ENCODE results near the gene CIAO2B. TPM values are rescaled to one million over a fixed set of nuclear protein-coding genes. Genes with fewer than 3 reads are reported as not detected.

CIAO2B gene
- total RNA-seq, 1 experiment from 2014 or later = 59.7 TPM

GRCh38 chr16:66919569-66920298, 14.5 kb downstream of the CIAO2B start:
- Mint-ChIP-seq H3K9me3 (no peaks in the 10 kb centered on the region), H3K27ac (no peak overlapping the region; the same call in 1 of the 2 replicates), H3K4me1 (no peaks in the 10 kb centered on the region), H3K36me3 (no peaks in the 10 kb centered on the region), H3K27me3 (ENCODE audit: low read depth) (peaks cover 26% of the 10 kb centered on the region), H3K4me3 (no peak overlapping the region)
- DNase-seq (ENCODE audit: low spot score) = no peak
- POLR2A ChIA-PET = no interaction called here
- TF ChIP-seq KAT7 (CRISPR knock-in tag; IDR thresholded peaks at IDR 0.05; ENCODE audit: borderline replicate concordance) (no peak), SMAD3 (CRISPR knock-in tag; IDR thresholded peaks at IDR 0.05; ENCODE audit: borderline replicate concordance) (no peak), FOXJ3 (CRISPR knock-in tag; IDR thresholded peaks at IDR 0.05; ENCODE audit: borderline replicate concordance) (no peak), HMGXB4 (CRISPR knock-in tag; IDR thresholded peaks at IDR 0.05) (no peak), ZNF317 (CRISPR knock-in tag; IDR thresholded peaks at IDR 0.05; ENCODE audit: borderline replicate concordance, low read depth) (no peak), NFATC4 (CRISPR knock-in tag; IDR thresholded peaks at IDR 0.05) (no peak), NR2C2 (CRISPR knock-in tag; IDR thresholded peaks at IDR 0.05) (no peak), ZNF671 (CRISPR knock-in tag; IDR thresholded peaks at IDR 0.05) (no peak), CDX4 (CRISPR knock-in tag; IDR thresholded peaks at IDR 0.05; ENCODE audit: borderline replicate concordance) (no peak)
- TF ChIP-seq, protein P1, sequence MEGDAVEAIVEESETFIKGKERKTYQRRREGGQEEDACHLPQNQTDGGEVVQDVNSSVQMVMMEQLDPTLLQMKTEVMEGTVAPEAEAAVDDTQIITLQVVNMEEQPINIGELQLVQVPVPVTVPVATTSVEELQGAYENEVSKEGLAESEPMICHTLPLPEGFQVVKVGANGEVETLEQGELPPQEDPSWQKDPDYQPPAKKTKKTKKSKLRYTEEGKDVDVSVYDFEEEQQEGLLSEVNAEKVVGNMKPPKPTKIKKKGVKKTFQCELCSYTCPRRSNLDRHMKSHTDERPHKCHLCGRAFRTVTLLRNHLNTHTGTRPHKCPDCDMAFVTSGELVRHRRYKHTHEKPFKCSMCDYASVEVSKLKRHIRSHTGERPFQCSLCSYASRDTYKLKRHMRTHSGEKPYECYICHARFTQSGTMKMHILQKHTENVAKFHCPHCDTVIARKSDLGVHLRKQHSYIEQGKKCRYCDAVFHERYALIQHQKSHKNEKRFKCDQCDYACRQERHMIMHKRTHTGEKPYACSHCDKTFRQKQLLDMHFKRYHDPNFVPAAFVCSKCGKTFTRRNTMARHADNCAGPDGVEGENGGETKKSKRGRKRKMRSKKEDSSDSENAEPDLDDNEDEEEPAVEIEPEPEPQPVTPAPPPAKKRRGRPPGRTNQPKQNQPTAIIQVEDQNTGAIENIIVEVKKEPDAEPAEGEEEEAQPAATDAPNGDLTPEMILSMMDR (IDR thresholded peaks at IDR 0.05) = no peak
- TF ChIP-seq, protein P2, sequence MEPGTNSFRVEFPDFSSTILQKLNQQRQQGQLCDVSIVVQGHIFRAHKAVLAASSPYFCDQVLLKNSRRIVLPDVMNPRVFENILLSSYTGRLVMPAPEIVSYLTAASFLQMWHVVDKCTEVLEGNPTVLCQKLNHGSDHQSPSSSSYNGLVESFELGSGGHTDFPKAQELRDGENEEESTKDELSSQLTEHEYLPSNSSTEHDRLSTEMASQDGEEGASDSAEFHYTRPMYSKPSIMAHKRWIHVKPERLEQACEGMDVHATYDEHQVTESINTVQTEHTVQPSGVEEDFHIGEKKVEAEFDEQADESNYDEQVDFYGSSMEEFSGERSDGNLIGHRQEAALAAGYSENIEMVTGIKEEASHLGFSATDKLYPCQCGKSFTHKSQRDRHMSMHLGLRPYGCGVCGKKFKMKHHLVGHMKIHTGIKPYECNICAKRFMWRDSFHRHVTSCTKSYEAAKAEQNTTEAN (CRISPR knock-in tag; IDR thresholded peaks at IDR 0.05) = no peak
- TF ChIP-seq, protein P3, sequence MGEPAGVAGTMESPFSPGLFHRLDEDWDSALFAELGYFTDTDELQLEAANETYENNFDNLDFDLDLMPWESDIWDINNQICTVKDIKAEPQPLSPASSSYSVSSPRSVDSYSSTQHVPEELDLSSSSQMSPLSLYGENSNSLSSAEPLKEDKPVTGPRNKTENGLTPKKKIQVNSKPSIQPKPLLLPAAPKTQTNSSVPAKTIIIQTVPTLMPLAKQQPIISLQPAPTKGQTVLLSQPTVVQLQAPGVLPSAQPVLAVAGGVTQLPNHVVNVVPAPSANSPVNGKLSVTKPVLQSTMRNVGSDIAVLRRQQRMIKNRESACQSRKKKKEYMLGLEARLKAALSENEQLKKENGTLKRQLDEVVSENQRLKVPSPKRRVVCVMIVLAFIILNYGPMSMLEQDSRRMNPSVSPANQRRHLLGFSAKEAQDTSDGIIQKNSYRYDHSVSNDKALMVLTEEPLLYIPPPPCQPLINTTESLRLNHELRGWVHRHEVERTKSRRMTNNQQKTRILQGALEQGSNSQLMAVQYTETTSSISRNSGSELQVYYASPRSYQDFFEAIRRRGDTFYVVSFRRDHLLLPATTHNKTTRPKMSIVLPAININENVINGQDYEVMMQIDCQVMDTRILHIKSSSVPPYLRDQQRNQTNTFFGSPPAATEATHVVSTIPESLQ (CRISPR knock-in tag; IDR thresholded peaks at IDR 0.05) = no peak
- ATAC-seq = no peak
- CTCF ChIA-PET = interaction anchor here (0.8 to 6.0 kb wide), 8 partner anchors 9 to 311 kb away, joined by 3 to 38 read pairs (median 5); partner anchors contain the start of genes CES3 and NAE1

DNA sequence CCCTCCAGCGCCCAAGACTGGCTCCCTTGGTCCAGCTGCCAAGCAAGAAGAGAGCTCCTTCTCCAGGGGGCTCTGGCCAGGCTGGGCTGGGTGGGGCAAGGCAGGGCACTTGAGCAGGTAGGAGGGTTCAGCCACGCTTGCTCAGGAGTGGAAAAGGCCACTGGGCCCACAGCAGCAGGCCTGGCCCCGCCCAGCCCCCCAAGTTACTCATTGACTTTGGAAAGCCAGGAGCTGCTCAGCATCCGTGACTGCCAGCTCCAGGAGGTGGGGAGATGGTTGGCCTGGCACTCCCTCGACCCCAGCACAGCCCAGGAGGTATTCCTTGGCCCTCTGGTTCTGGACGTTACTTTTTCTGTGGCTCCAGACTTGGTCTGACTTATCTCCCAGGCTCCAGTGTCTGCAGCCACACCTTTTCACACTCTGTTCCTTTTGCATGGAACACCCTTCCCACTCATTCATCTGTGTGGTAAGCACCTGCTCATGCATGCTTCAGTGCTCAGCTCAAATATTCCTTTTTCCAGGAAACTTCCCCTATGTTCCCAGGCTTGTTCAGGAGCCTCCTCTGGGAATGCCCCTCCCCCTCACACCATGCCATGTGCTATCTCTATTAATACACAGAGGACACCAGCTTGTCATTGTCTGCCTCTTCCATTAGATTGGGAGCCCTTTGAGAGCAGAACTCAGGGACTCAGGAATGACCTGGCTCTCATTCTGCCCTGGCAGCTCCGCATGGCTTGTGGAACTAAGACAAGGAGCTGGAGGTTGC, 15.2 kb downstream of the CIAO2B start, which contains the start of gene CDH16:
Gene CDH16, minus strand, starts transcription at position 83 of the 766 bp plus-strand sequence. CDS start 820 bp downstream, outside the sequence.
- no peaks in the 10 kb centered on the region for H3K9me3 Mint-ChIP-seq
- peaks cover 19% of the 10 kb centered on the region for H3K27me3 Mint-ChIP-seq (ENCODE audit: low read depth)
- H3K4me3 Mint-ChIP-seq = no peak within 1 kb of the TSS
- DNase-seq (ENCODE audit: low spot score) = no peak
- no peak for ATAC-seq
- ChIA-PET POLR2A (no interaction called here), CTCF (interaction anchor here (0.6 to 6.0 kb wide), 9 partner anchors 9 to 198 kb away, joined by 3 to 38 read pairs (median 3); partner anchors contain the start of genes CES3 and NAE1)
- H3K27ac Mint-ChIP-seq = no peak within 1 kb of the TSS; the same call in 1 of the 2 replicates
- H3K36me3 Mint-ChIP-seq = no peaks in the 10 kb centered on the region
- H3K4me1 Mint-ChIP-seq = no peaks in the 10 kb centered on the region
- TF ChIP-seq ZNF423 (CRISPR knock-in tag; IDR thresholded peaks at IDR 0.05) = no peak
- TF ChIP-seq ZNF512 (CRISPR knock-in tag; IDR thresholded peaks at IDR 0.05; ENCODE audit: borderline replicate concordance) = no peak
- TF ChIP-seq ZNF396 (CRISPR knock-in tag; IDR thresholded peaks at IDR 0.05; ENCODE audit: borderline replicate concordance) = no peak
- no peak for TF ChIP-seq TEAD1 (CRISPR knock-in tag; IDR thresholded peaks at IDR 0.05)
- no peak for TF ChIP-seq MYBL2 (CRISPR knock-in tag; IDR thresholded peaks at IDR 0.05)
- TF ChIP-seq E2F5 (CRISPR knock-in tag; IDR thresholded peaks at IDR 0.05) = no peak
- TF ChIP-seq NR3C1 (CRISPR knock-in tag; conservative IDR thresholded peaks at IDR 0.05; ENCODE audit: low read depth) = no peak
- no peak for TF ChIP-seq ATF3 (CRISPR knock-in tag; conservative IDR thresholded peaks at IDR 0.05)
- TF ChIP-seq ZNF416 (CRISPR knock-in tag; IDR thresholded peaks at IDR 0.05) = no peak
- no peak for TF ChIP-seq ZNF671 (CRISPR knock-in tag; IDR thresholded peaks at IDR 0.05)
- no peak for TF ChIP-seq ESRRA (CRISPR knock-in tag; IDR thresholded peaks at IDR 0.05; ENCODE audit: borderline replicate concordance)
- no peak for TF ChIP-seq GABPB1 (CRISPR knock-in tag; IDR thresholded peaks at IDR 0.05)
